Stimulated activated naive B cell treated with anti-CD40 and anti-IgM and Interleukin-4, amounts not matched to agents 10 μg/mL and 1 μg/mL and 100 μg/mL, for 72 hours (primary cell): Measurements from ENCODE around the gene CORO2A.
A peak's percentile ranks its signal among the peaks of the same experiment; 100 is the strongest.
"Not testable (repeated sequence)": the region's sequence is repeated elsewhere in the genome, so short reads cannot be mapped to it uniquely, and the experiment has no call there.

Experiments
- ATAC-seq, 2 donors: fragments of 150-1000 bp; cut with Tn5 transposase; replicated peaks; 2 replicates each; pipeline ENCODE4 v1.10.0; 2021; ENCODE audit warnings: moderate library complexity in 1 of 2
- DNase-seq: peaks from one replicate; pipeline ENCODE4 v3.0.0; 2021
- H3K27ac Mint-ChIP-seq: one replicate; pipeline ENCODE4 v1.8.0; 2022; ENCODE audit warnings: mild to moderate bottlenecking, mixed read lengths
- H3K27me3 Mint-ChIP-seq, 2 donors: one replicate each; pipeline ENCODE4 v1.8.0; 2022; ENCODE audit warnings: mixed read lengths in 2 of 2
- H3K36me3 Mint-ChIP-seq, 2 donors: one replicate each; pipeline ENCODE4 v1.8.0; 2022; ENCODE audit warnings: mixed read lengths in 2 of 2, mild to moderate bottlenecking in 1 of 2
- H3K4me1 Mint-ChIP-seq, 2 donors: one replicate each; pipeline ENCODE4 v1.8.0; 2022; ENCODE audit warnings: mixed read lengths in 2 of 2, mild to moderate bottlenecking in 1 of 2
- H3K4me3 Mint-ChIP-seq, 2 donors: one replicate each; pipeline ENCODE4 v1.8.0; 2022; ENCODE audit warnings: mild to moderate bottlenecking in 2 of 2, mixed read lengths in 2 of 2, moderate library complexity in 1 of 2
- H3K9me3 Mint-ChIP-seq, 2 donors: one replicate each; pipeline ENCODE4 v1.8.0; 2022; ENCODE audit warnings: mixed read lengths in 2 of 2, mild to moderate bottlenecking in 1 of 2

CORO2A gene

GRCh38 chr9:98101416-98101815, 91.0 kb downstream of the CORO2A start:
- Mint-ChIP-seq H3K4me3 (peak overlapping the region in 1 of 2 donors; percentile 64), H3K27me3 (no peaks in the 10 kb centered on the region), H3K36me3 (peaks cover 6 to 27% of the 10 kb centered on the region in 2 donors), H3K27ac (peak overlapping the region; percentile 1), H3K4me1 (peaks cover 34 to 52% of the 10 kb centered on the region in 2 donors), H3K9me3 (no peaks in the 10 kb centered on the region)
- ATAC-seq (no peak), DNase-seq (no peak)

- H3K9me3 Mint-ChIP-seq: no peaks in the 10 kb centered on the region
- DNase-seq (no peak), ATAC-seq (no peak)
- H3K27me3 Mint-ChIP-seq: no peaks in the 10 kb centered on the region
- peaks cover 4 to 32% of the 10 kb centered on the region in 2 donors for H3K36me3 Mint-ChIP-seq
- H3K27ac Mint-ChIP-seq: no peak overlapping the region
- H3K4me3 Mint-ChIP-seq: no peak overlapping the region
- H3K4me1 Mint-ChIP-seq: peaks cover 28 to 43% of the 10 kb centered on the region in 2 donors
These were observed 92.0 kb downstream of the CORO2A start for GRCh38 chr9:98100456-98100855.

GRCh38 chr9:98099898-98100297, 92.5 kb downstream of the CORO2A start:
- H3K9me3 Mint-ChIP-seq: no peaks in the 10 kb centered on the region
- H3K4me1 Mint-ChIP-seq: peaks cover 27 to 38% of the 10 kb centered on the region in 2 donors
- DNase-seq: no peak
- H3K36me3 Mint-ChIP-seq: peaks cover 7 to 34% of the 10 kb centered on the region in 2 donors
- H3K27me3 Mint-ChIP-seq: no peaks in the 10 kb centered on the region
- no peak overlapping the region for H3K4me3 Mint-ChIP-seq
- no peak overlapping the region for H3K27ac Mint-ChIP-seq
- no peak for ATAC-seq

GRCh38 chr9:98099346-98099745, 93.1 kb downstream of the CORO2A start:
- DNase-seq (no peak), ATAC-seq (no peak)
- peaks cover 10 to 34% of the 10 kb centered on the region in 2 donors for H3K36me3 Mint-ChIP-seq
- no peak overlapping the region for H3K27ac Mint-ChIP-seq
- H3K4me1 Mint-ChIP-seq: peaks cover 24 to 32% of the 10 kb centered on the region in 2 donors
- no peaks in the 10 kb centered on the region for H3K9me3 Mint-ChIP-seq
- no peaks in the 10 kb centered on the region for H3K27me3 Mint-ChIP-seq
- no peak overlapping the region for H3K4me3 Mint-ChIP-seq

- Mint-ChIP-seq H3K4me1 (peaks cover 17 to 22% of the 10 kb centered on the region in 2 donors), H3K4me3 (no peak overlapping the region), H3K27me3 (no peaks in the 10 kb centered on the region), H3K27ac (no peak overlapping the region), H3K9me3 (no peaks in the 10 kb centered on the region), H3K36me3 (peaks cover 15 to 41% of the 10 kb centered on the region in 2 donors)
- DNase-seq (no peak), ATAC-seq (no peak)
These were observed 94.6 kb downstream of the CORO2A start for GRCh38 chr9:98097836-98098235.

- H3K4me3 Mint-ChIP-seq: no peak overlapping the region
- H3K4me1 Mint-ChIP-seq: peaks cover 8 to 10% of the 10 kb centered on the region in 2 donors
- no peak overlapping the region for H3K27ac Mint-ChIP-seq
These were observed 96.3 kb downstream of the CORO2A start for GRCh38 chr9:98096091-98096490.

GRCh38 chr9:98095401-98095800, 97.0 kb downstream of the CORO2A start:
- Mint-ChIP-seq H3K4me3 (no peak overlapping the region), H3K36me3 (peaks cover 17 to 45% of the 10 kb centered on the region in 2 donors), H3K9me3 (no peaks in the 10 kb centered on the region), H3K27ac (no peak overlapping the region), H3K27me3 (no peaks in the 10 kb centered on the region), H3K4me1 (peaks cover 8 to 10% of the 10 kb centered on the region in 2 donors)
- no peak for DNase-seq
- ATAC-seq: no peak

More at GRCh38 chr9:98096091-98096490, 96.3 kb downstream of the CORO2A start:
- Mint-ChIP-seq H3K27me3 (no peaks in the 10 kb centered on the region), H3K9me3 (no peaks in the 10 kb centered on the region), H3K36me3 (peaks cover 17 to 45% of the 10 kb centered on the region in 2 donors)
- DNase-seq (no peak), ATAC-seq (no peak)

GRCh38 chr9:98094851-98095250, 97.6 kb downstream of the CORO2A start:
- Mint-ChIP-seq H3K4me3 (no peak overlapping the region), H3K27me3 (no peaks in the 10 kb centered on the region), H3K4me1 (peaks cover 4 to 7% of the 10 kb centered on the region in 2 donors), H3K9me3 (no peaks in the 10 kb centered on the region), H3K36me3 (peaks cover 16 to 45% of the 10 kb centered on the region in 2 donors), H3K27ac (no peak overlapping the region)
- ATAC-seq (no peak), DNase-seq (no peak)

GRCh38 chr9:98094316-98094715, 98.1 kb downstream of the CORO2A start:
- no peak for DNase-seq
- no peak overlapping the region for H3K4me3 Mint-ChIP-seq
- ATAC-seq: no peak
- no peaks in the 10 kb centered on the region for H3K27me3 Mint-ChIP-seq
- peaks cover 16 to 47% of the 10 kb centered on the region in 2 donors for H3K36me3 Mint-ChIP-seq
- no peaks in the 10 kb centered on the region for H3K9me3 Mint-ChIP-seq
- H3K27ac Mint-ChIP-seq: no peak overlapping the region
- peaks cover 0 to 7% of the 10 kb centered on the region in 2 donors for H3K4me1 Mint-ChIP-seq

GRCh38 chr9:98092613-98092931, 99.9 kb downstream of the CORO2A start:
- peaks cover 0 to 7% of the 10 kb centered on the region in 2 donors for H3K4me1 Mint-ChIP-seq
- no peak for DNase-seq
- H3K27ac Mint-ChIP-seq: no peak overlapping the region
- no peaks in the 10 kb centered on the region for H3K9me3 Mint-ChIP-seq
- peaks cover 19 to 47% of the 10 kb centered on the region in 2 donors for H3K36me3 Mint-ChIP-seq
- no peaks in the 10 kb centered on the region for H3K27me3 Mint-ChIP-seq
- H3K4me3 Mint-ChIP-seq: no peak overlapping the region
- ATAC-seq: no peak

- ATAC-seq (no peak), DNase-seq (no peak)
- H3K27me3 Mint-ChIP-seq: no peaks in the 10 kb centered on the region
- peaks cover 21 to 43% of the 10 kb centered on the region in 2 donors for H3K36me3 Mint-ChIP-seq
- H3K27ac Mint-ChIP-seq: no peak overlapping the region
- peaks cover 4 to 5% of the 10 kb centered on the region in 2 donors for H3K4me1 Mint-ChIP-seq
- no peaks in the 10 kb centered on the region for H3K9me3 Mint-ChIP-seq
- H3K4me3 Mint-ChIP-seq: no peak overlapping the region
These were observed 100.5 kb downstream of the CORO2A start for GRCh38 chr9:98091735-98092612.

GRCh38 chr9:98090674-98091073, 101.8 kb downstream of the CORO2A start:
- DNase-seq, H3K27me3 Mint-ChIP-seq, ATAC-seq, H3K27ac Mint-ChIP-seq, H3K9me3 Mint-ChIP-seq, H3K4me3 Mint-ChIP-seq: not testable (repeated sequence)
- Mint-ChIP-seq H3K4me1 (peaks cover 15 to 18% of the 10 kb centered on the region in 2 donors), H3K36me3 (peaks cover 24 to 42% of the 10 kb centered on the region in 2 donors)

GRCh38 chr9:98087420-98088354, 104.8 kb downstream of the CORO2A start:
- DNase-seq: peak; percentile 61
- H3K27ac Mint-ChIP-seq: peak overlapping the region; percentile 74
- H3K27me3 Mint-ChIP-seq: no peaks in the 10 kb centered on the region
- peaks cover 21 to 34% of the 10 kb centered on the region in 2 donors for H3K36me3 Mint-ChIP-seq
- H3K9me3 Mint-ChIP-seq: no peaks in the 10 kb centered on the region
- peaks cover 19 to 31% of the 10 kb centered on the region in 2 donors for H3K4me1 Mint-ChIP-seq
- H3K4me3 Mint-ChIP-seq: peak overlapping the region; percentile 59 to 81
- peak; percentile 80 to 87 for ATAC-seq

- H3K9me3 Mint-ChIP-seq: no peaks in the 10 kb centered on the region
- H3K4me3 Mint-ChIP-seq: peak overlapping the region; percentile 1 to 40
- H3K27ac Mint-ChIP-seq: peak overlapping the region; percentile 39
- peaks cover 20 to 32% of the 10 kb centered on the region in 2 donors for H3K4me1 Mint-ChIP-seq
- peaks cover 22 to 34% of the 10 kb centered on the region in 2 donors for H3K36me3 Mint-ChIP-seq
- DNase-seq (no peak), ATAC-seq (no peak)
- H3K27me3 Mint-ChIP-seq: no peaks in the 10 kb centered on the region
These were observed 106.0 kb downstream of the CORO2A start for GRCh38 chr9:98086461-98086860.
